Calu3 (cell line): ENCODE data around the gene MIAT. TPM values are rescaled to one million over a fixed set of nuclear protein-coding genes. Genes with fewer than 3 reads are reported as not detected.

Source experiments
- BruUV-seq: library from RNA; stranded (reverse); fragments of 400-500 nt; replicated peaks from 2 replicates; lab custom pipeline; 2021; lab: Mats Ljungman, UMichigan
- CTCF ChIA-PET: fragments of 300-600 bp; sonication (Branson Sonifier 250); formaldehyde crosslinking; loops from one replicate; lab custom pipeline; 2022; ENCODE audit warnings: antibody characterized with exemption; lab: Charles Lee
- DNase-seq: peaks from one replicate; pipeline ENCODE4 v3.0.0; 2022
- H3K27ac Mint-ChIP-seq: one replicate; pipeline ENCODE4 v1.8.0; 2022; ENCODE audit warnings: mixed read lengths; ENCODE audit not compliant: unreplicated experiment
- H3K27me3 Mint-ChIP-seq: one replicate; pipeline ENCODE4 v1.8.0; 2022; ENCODE audit warnings: mixed read lengths; ENCODE audit not compliant: unreplicated experiment
- H3K36me3 Mint-ChIP-seq: one replicate; pipeline ENCODE4 v1.8.0; 2022; ENCODE audit warnings: mild to moderate bottlenecking, moderate library complexity, mixed read lengths; ENCODE audit not compliant: insufficient read depth, unreplicated experiment
- H3K4me1 Mint-ChIP-seq: one replicate; pipeline ENCODE4 v1.8.0; 2022; ENCODE audit warnings: mild to moderate bottlenecking, low read depth, mixed read lengths; ENCODE audit not compliant: unreplicated experiment
- H3K4me3 Mint-ChIP-seq: one replicate; pipeline ENCODE4 v1.8.0; 2022; ENCODE audit warnings: mild to moderate bottlenecking, low read depth, moderate library complexity, mixed read lengths; ENCODE audit not compliant: unreplicated experiment
- H3K9me3 Mint-ChIP-seq: one replicate; pipeline ENCODE4 v1.8.0; 2022; ENCODE audit warnings: low read depth, mixed read lengths; ENCODE audit not compliant: unreplicated experiment
- CTCF ChIP-seq: fragments of 200-600 bp; IDR thresholded peaks from one replicate; pipeline ENCODE4 v1.8.0; 2022; ENCODE audit warnings: antibody characterized with exemption; ENCODE audit not compliant: unreplicated experiment
- intact Hi-C: fragments of 100-400 bp; cut with micrococcal nuclease; formaldehyde crosslinking; loops from one replicate; pipeline ENCODE4 v1.10.0; 2022; ENCODE audit not compliant: unreplicated experiment
- total RNA-seq: library from RNA; stranded (reverse); gene quantifications from 2 replicates; pipeline ENCODE4 v1.2.3, GENCODE V29; 2022

The MIAT gene
- total RNA-seq, 1 experiment from 2014 or later: 0.52 TPM

- H3K27ac Mint-ChIP-seq: no peak overlapping the region
- intact Hi-C loops: loop anchor here (10.0 kb wide), 1 partner anchor 70 kb away; no protein-coding TSS in a partner anchor
- no peak for DNase-seq
- BruUV-seq: no TSS peak
- peaks cover 30% of the 10 kb centered on the region for H3K4me1 Mint-ChIP-seq
- H3K27me3 Mint-ChIP-seq: no peaks in the 10 kb centered on the region
- H3K4me3 Mint-ChIP-seq: peak overlapping the region; percentile 74
- peaks cover 14% of the 10 kb centered on the region for H3K36me3 Mint-ChIP-seq
- TF ChIP-seq CTCF: no peak
- CTCF ChIA-PET: no interaction called here
- no peaks in the 10 kb centered on the region for H3K9me3 Mint-ChIP-seq
These were observed 17.1 kb downstream of the MIAT start for GRCh38 chr22:26674211-26675190.

- H3K4me3 Mint-ChIP-seq: no peak overlapping the region
- H3K27ac Mint-ChIP-seq: no peak overlapping the region
- no TSS peak for BruUV-seq
- no peak for DNase-seq
- peaks cover 14% of the 10 kb centered on the region for H3K36me3 Mint-ChIP-seq
- no peaks in the 10 kb centered on the region for H3K27me3 Mint-ChIP-seq
- TF ChIP-seq CTCF: no peak
- CTCF ChIA-PET: no interaction called here
- peaks cover 30% of the 10 kb centered on the region for H3K4me1 Mint-ChIP-seq
- intact Hi-C loops: loop anchor here (10.0 kb wide), 1 partner anchor 69 kb away; no protein-coding TSS in a partner anchor
- H3K9me3 Mint-ChIP-seq: no peaks in the 10 kb centered on the region
These were observed 18.4 kb downstream of the MIAT start for GRCh38 chr22:26675687-26676268.

- CTCF ChIA-PET: interaction anchor here (0.6 to 0.8 kb wide), 2 partner anchors 36 to 510 kb away, joined by 3 to 5 read pairs; no protein-coding TSS in a partner anchor
- no peak for TF ChIP-seq CTCF
- Mint-ChIP-seq H3K27me3 (no peaks in the 10 kb centered on the region), H3K36me3 (peaks cover 14% of the 10 kb centered on the region), H3K9me3 (no peaks in the 10 kb centered on the region), H3K4me3 (no peak overlapping the region), H3K4me1 (peaks cover 24% of the 10 kb centered on the region), H3K27ac (no peak overlapping the region)
- BruUV-seq: no TSS peak
- intact Hi-C loops: loop anchor here (10.0 kb wide), 1 partner anchor 68 kb away; no protein-coding TSS in a partner anchor
- no peak for DNase-seq
These were observed 19.8 kb downstream of the MIAT start for GRCh38 chr22:26677217-26677616.

GRCh38 chr22:26679003-26679629, 21.7 kb downstream of the MIAT start:
- CTCF ChIA-PET: interaction anchor here (0.6 to 1.5 kb wide), 7 partner anchors 66 to 652 kb away, joined by 3 to 13 read pairs (median 4); no protein-coding TSS in a partner anchor
- no peaks in the 10 kb centered on the region for H3K9me3 Mint-ChIP-seq

More at GRCh38 chr22:26679003-26679629, 21.7 kb downstream of the MIAT start:
- intact Hi-C loops: loop anchor here (10.0 kb wide), 1 partner anchor 66 kb away; no protein-coding TSS in a partner anchor
- no peak overlapping the region for H3K4me3 Mint-ChIP-seq
- peak; percentile 79 for DNase-seq
- no TSS peak for BruUV-seq
- H3K36me3 Mint-ChIP-seq: no peaks in the 10 kb centered on the region
- H3K27me3 Mint-ChIP-seq: no peaks in the 10 kb centered on the region
- no peak overlapping the region for H3K27ac Mint-ChIP-seq
- peak; percentile 86 for TF ChIP-seq CTCF
- peaks cover 10% of the 10 kb centered on the region for H3K4me1 Mint-ChIP-seq
